Calu3 (cell line): ENCODE results near the gene SLC22A5. TPM values are rescaled to one million over a fixed set of nuclear protein-coding genes. Genes with fewer than 3 reads are reported as not detected.
A peak's percentile ranks its signal among the peaks of the same experiment; 100 is the strongest.

ENCODE experiments used
- BruUV-seq: library from RNA; stranded (reverse); fragments of 400-500 nt; replicated peaks from 2 replicates; lab custom pipeline; 2021; lab: Mats Ljungman, UMichigan
- CTCF ChIA-PET: fragments of 300-600 bp; sonication (Branson Sonifier 250); formaldehyde crosslinking; loops from one replicate; lab custom pipeline; 2022; ENCODE audit warnings: antibody characterized with exemption; lab: Charles Lee
- DNase-seq: peaks from one replicate; pipeline ENCODE4 v3.0.0; 2022
- H3K27ac Mint-ChIP-seq: one replicate; pipeline ENCODE4 v1.8.0; 2022; ENCODE audit warnings: mixed read lengths; ENCODE audit not compliant: unreplicated experiment
- H3K27me3 Mint-ChIP-seq: one replicate; pipeline ENCODE4 v1.8.0; 2022; ENCODE audit warnings: mixed read lengths; ENCODE audit not compliant: unreplicated experiment
- H3K36me3 Mint-ChIP-seq: one replicate; pipeline ENCODE4 v1.8.0; 2022; ENCODE audit warnings: mild to moderate bottlenecking, moderate library complexity, mixed read lengths; ENCODE audit not compliant: insufficient read depth, unreplicated experiment
- H3K4me1 Mint-ChIP-seq: one replicate; pipeline ENCODE4 v1.8.0; 2022; ENCODE audit warnings: mild to moderate bottlenecking, low read depth, mixed read lengths; ENCODE audit not compliant: unreplicated experiment
- H3K4me3 Mint-ChIP-seq: one replicate; pipeline ENCODE4 v1.8.0; 2022; ENCODE audit warnings: mild to moderate bottlenecking, low read depth, moderate library complexity, mixed read lengths; ENCODE audit not compliant: unreplicated experiment
- H3K9me3 Mint-ChIP-seq: one replicate; pipeline ENCODE4 v1.8.0; 2022; ENCODE audit warnings: low read depth, mixed read lengths; ENCODE audit not compliant: unreplicated experiment
- intact Hi-C: fragments of 100-400 bp; cut with micrococcal nuclease; formaldehyde crosslinking; loops from one replicate; pipeline ENCODE4 v1.10.0; 2022; ENCODE audit not compliant: unreplicated experiment
- total RNA-seq: library from RNA; stranded (reverse); gene quantifications from 2 replicates; pipeline ENCODE4 v1.2.3, GENCODE V29; 2022
- TF ChIP-seq, protein P1 (sequence below): fragments of 200-600 bp; IDR thresholded peaks from one replicate; pipeline ENCODE4 v1.8.0; 2022; ENCODE audit warnings: antibody characterized with exemption; ENCODE audit not compliant: unreplicated experiment

The SLC22A5 gene
- total RNA-seq, 1 experiment from 2014 or later, result 24.6 TPM

DNA sequence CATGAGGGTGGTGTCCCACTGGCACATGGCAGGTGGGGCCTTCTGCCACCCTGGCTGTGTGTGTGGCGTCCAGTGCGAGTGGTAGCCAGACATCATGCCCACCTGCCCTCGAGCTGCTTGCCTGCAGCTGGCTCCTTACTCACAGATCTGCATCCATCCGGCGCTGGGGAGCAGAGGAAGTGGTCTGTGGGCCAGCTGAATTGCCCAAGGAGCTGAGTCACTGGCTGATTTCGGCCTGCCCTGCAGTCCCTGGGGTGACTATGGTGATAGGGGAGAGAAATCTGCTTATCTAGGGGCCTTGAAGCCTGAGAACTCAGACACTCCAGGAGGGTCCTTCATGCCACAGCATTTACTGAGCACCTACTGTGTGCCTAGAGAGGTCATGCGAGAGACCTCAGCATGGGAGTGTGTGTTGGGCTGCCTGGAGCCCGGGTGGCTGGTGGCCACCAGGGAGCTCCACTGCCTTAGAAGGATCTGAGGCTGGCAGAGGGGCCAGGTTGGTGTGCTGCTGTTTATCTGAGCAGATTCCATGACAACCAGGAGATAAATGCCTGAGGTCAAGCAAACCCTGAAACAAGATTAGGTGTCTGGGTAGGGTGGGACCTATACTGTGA lies 57.1 kb downstream of the SLC22A5 start:
- no peaks in the 10 kb centered on the region for H3K27me3 Mint-ChIP-seq
- no TSS peak for BruUV-seq
- H3K4me3 Mint-ChIP-seq, result no peak overlapping the region
- peaks cover 65% of the 10 kb centered on the region for H3K4me1 Mint-ChIP-seq
- TF ChIP-seq, protein P1, sequence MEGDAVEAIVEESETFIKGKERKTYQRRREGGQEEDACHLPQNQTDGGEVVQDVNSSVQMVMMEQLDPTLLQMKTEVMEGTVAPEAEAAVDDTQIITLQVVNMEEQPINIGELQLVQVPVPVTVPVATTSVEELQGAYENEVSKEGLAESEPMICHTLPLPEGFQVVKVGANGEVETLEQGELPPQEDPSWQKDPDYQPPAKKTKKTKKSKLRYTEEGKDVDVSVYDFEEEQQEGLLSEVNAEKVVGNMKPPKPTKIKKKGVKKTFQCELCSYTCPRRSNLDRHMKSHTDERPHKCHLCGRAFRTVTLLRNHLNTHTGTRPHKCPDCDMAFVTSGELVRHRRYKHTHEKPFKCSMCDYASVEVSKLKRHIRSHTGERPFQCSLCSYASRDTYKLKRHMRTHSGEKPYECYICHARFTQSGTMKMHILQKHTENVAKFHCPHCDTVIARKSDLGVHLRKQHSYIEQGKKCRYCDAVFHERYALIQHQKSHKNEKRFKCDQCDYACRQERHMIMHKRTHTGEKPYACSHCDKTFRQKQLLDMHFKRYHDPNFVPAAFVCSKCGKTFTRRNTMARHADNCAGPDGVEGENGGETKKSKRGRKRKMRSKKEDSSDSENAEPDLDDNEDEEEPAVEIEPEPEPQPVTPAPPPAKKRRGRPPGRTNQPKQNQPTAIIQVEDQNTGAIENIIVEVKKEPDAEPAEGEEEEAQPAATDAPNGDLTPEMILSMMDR, result peak; percentile 28
- H3K27ac Mint-ChIP-seq, result no peak overlapping the region
- no peaks in the 10 kb centered on the region for H3K36me3 Mint-ChIP-seq
- peak; percentile 75 for DNase-seq
- no peaks in the 10 kb centered on the region for H3K9me3 Mint-ChIP-seq
- intact Hi-C loops, result loop anchor here (5.0 kb wide), 1 partner anchor 39 kb away; no protein-coding TSS in a partner anchor
- CTCF ChIA-PET, result interaction anchor here (1.2 to 3.4 kb wide), 10 partner anchors 11 to 75 kb away, joined by 3 to 25 read pairs (median 8); partner anchors contain the start of gene IRF1

DNA sequence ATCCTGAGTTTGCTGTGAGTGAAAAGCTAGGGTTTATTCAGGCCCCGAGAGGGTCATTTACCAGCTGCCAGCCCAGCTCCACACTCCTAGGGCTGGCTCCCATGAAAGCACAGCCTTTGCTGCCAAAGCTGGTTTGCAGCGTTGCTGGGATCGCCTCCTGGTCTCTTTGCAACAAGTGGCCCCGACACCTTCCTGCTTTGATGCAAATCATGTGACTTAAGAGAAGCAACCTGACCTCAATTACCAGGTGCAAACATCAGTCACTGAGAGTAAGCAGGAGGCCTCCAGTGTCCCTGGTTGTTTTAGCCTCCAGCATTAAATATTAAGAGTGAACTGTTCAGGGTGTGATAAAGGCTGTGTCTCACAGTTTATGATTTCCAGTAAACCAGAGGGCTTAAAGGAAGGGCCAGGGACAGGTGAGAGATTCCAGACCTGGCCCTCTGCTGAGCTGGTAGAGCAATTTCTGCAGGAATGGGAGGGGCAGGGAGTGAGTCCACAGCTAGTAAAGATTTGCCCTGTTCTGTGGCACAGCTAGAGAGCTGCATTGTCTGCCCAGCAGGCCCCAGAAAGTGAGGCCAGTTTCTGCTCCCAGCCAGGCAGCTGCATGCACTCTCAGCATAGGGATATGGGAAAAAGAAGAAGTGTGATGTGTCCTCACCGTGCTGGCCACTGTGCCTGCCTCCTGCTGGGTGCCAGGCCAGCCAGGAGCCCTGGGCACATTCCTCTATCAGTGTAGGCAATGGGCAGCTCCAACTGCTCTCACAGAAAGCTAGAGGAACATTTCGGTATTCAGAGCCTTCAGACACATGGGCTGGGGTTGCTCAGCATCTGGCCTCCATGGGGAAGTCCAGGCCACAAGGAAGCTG lies 58.0 kb downstream of the SLC22A5 start:
- intact Hi-C loops, result loop anchor here (5.0 kb wide), 1 partner anchor 40 kb away; no protein-coding TSS in a partner anchor
- no peaks in the 10 kb centered on the region for H3K27me3 Mint-ChIP-seq
- H3K4me1 Mint-ChIP-seq, result peaks cover 64% of the 10 kb centered on the region
- no TSS peak for BruUV-seq
- TF ChIP-seq, protein P1, result no peak
- no peaks in the 10 kb centered on the region for H3K9me3 Mint-ChIP-seq
- CTCF ChIA-PET, result interaction anchor here (1.0 to 3.4 kb wide), 11 partner anchors 12 to 74 kb away, joined by 3 to 25 read pairs (median 7); partner anchors contain the start of gene IRF1
- H3K36me3 Mint-ChIP-seq, result no peaks in the 10 kb centered on the region
- DNase-seq, result peak; percentile 46
- H3K27ac Mint-ChIP-seq, result peak overlapping the region; percentile 67
- no peak overlapping the region for H3K4me3 Mint-ChIP-seq

DNA sequence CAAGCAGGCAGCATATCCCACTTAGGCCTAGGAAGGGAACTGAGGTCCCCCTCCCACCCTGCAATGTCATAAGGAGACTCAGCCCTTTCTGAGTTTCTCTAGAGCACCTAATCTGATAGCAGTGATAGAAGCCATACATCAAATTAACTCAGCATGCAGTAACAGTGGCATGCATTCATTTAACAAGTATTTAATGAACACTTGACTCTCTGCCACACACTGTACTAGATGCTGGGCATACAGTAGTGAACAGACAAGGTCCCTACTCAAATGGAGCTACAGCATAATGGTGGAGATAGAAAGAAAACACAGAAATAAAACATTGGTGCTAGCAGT lies 58.6 kb downstream of the SLC22A5 start:
- Mint-ChIP-seq H3K36me3 (no peaks in the 10 kb centered on the region), H3K27ac (no peak overlapping the region), H3K4me3 (no peak overlapping the region), H3K4me1 (peaks cover 58% of the 10 kb centered on the region), H3K9me3 (no peaks in the 10 kb centered on the region), H3K27me3 (no peaks in the 10 kb centered on the region)
- CTCF ChIA-PET, result interaction anchor here (1.0 to 3.4 kb wide), 9 partner anchors 17 to 74 kb away, joined by 3 to 25 read pairs (median 7); partner anchors contain the start of gene IRF1
- DNase-seq, result no peak
- TF ChIP-seq, protein P1, result no peak
- intact Hi-C loops, result loop anchor here (5.0 kb wide), 1 partner anchor 41 kb away; no protein-coding TSS in a partner anchor
- no TSS peak for BruUV-seq
